ENCODE data around the gene ZNF470.

DNA sequence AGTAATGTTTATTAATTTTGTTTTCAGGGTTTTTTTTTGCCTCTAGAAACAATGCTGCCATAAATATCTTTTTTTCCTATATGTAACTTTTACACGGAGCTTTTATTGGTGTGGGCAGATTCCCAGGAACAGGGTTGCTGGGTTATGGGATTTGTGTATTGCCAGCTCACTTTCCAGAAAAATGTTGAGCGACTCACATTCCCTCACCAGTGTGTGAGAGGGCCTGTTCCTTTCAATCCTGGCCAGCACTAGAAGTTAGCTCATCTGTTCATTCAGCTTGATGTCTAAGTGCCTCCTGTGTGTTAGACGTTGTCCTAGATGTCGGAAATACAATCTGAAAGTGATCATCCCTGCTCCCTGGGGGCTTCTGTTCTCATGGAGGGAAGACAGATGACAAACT, 30.4 kb downstream of the ZNF470 start:
- TF ChIP-seq, protein P1, sequence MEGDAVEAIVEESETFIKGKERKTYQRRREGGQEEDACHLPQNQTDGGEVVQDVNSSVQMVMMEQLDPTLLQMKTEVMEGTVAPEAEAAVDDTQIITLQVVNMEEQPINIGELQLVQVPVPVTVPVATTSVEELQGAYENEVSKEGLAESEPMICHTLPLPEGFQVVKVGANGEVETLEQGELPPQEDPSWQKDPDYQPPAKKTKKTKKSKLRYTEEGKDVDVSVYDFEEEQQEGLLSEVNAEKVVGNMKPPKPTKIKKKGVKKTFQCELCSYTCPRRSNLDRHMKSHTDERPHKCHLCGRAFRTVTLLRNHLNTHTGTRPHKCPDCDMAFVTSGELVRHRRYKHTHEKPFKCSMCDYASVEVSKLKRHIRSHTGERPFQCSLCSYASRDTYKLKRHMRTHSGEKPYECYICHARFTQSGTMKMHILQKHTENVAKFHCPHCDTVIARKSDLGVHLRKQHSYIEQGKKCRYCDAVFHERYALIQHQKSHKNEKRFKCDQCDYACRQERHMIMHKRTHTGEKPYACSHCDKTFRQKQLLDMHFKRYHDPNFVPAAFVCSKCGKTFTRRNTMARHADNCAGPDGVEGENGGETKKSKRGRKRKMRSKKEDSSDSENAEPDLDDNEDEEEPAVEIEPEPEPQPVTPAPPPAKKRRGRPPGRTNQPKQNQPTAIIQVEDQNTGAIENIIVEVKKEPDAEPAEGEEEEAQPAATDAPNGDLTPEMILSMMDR (IDR thresholded peaks at IDR 0.05): no peak
- TF ChIP-seq POLR2AphosphoS5 (IDR thresholded peaks at IDR 0.05) (no peak), POLR2A (IDR thresholded peaks at IDR 0.05; ENCODE audit: low read depth) (no peak)
